ENCODE measurements around the gene SLC7A14.

DNA sequence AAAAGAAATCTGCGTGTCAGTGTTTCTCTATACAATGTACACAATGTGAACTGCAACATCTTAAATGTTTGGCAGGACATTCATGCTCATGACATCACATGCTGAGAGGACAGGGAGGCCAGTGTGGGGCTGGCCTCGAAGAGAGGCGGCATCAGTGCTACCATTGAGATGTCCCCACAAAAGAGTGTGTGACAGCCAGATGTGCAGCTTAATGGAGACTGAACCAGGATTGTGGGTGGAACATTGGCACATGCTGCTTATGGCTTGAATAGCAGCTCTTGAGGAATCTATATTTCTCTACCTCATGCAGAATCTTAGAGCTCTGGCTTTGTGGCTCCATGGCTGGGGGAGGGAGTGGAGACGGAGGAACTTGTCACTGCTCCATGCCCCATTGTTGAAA lies 148.7 kb downstream of the SLC7A14 start:
- TF ChIP-seq, protein P1, sequence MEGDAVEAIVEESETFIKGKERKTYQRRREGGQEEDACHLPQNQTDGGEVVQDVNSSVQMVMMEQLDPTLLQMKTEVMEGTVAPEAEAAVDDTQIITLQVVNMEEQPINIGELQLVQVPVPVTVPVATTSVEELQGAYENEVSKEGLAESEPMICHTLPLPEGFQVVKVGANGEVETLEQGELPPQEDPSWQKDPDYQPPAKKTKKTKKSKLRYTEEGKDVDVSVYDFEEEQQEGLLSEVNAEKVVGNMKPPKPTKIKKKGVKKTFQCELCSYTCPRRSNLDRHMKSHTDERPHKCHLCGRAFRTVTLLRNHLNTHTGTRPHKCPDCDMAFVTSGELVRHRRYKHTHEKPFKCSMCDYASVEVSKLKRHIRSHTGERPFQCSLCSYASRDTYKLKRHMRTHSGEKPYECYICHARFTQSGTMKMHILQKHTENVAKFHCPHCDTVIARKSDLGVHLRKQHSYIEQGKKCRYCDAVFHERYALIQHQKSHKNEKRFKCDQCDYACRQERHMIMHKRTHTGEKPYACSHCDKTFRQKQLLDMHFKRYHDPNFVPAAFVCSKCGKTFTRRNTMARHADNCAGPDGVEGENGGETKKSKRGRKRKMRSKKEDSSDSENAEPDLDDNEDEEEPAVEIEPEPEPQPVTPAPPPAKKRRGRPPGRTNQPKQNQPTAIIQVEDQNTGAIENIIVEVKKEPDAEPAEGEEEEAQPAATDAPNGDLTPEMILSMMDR (IDR thresholded peaks at IDR 0.05; ENCODE audit: extremely low read depth in 1 of 2, insufficient read depth in 1 of 2, low read depth in 1 of 2, low read length in 2 of 2), result no peak
- no peak for TF ChIP-seq POLR2A (IDR thresholded peaks at IDR 0.05; ENCODE audit: low read depth, low read length)
